Ishikawa (cell line): Measurements from ENCODE around the gene SLX9.

Experiments
- EP300 ChIP-seq: IDR thresholded peaks from 2 replicates; pipeline ENCODE4 v1.6.1; 2012; ENCODE audit warnings: borderline replicate concordance
- TF ChIP-seq, protein P1 (sequence below): IDR thresholded peaks from 2 replicates; pipeline ENCODE4 v1.6.1; 2012

DNA sequence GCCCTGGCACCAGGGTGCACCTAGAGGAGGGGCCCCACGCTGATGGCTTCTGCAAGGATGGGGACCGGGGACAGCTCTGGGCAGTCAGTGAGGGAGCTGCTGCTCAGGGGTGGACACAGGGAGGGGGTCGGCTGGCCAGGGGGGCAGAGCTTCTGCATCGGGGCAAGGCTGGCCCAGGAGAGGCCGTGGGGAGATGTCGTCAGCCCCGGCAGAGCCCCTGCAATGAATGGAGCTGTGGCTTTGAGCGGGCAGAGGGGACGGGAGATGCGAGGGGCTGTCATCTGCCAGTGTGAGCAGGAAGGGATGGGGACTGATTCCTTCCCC lies 31.8 kb downstream of the SLX9 start:
- no peak for TF ChIP-seq EP300
- TF ChIP-seq, protein P1, sequence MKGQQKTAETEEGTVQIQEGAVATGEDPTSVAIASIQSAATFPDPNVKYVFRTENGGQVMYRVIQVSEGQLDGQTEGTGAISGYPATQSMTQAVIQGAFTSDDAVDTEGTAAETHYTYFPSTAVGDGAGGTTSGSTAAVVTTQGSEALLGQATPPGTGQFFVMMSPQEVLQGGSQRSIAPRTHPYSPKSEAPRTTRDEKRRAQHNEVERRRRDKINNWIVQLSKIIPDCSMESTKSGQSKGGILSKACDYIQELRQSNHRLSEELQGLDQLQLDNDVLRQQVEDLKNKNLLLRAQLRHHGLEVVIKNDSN, result no peak
